HCT116 (cell line): ENCODE measurements around the gene TAF5L. TPM values are rescaled to one million over a fixed set of nuclear protein-coding genes. Genes with fewer than 3 reads are reported as not detected.

Source experiments
- ATAC-seq: fragments of 200-7000 bp; cut with Tn5 transposase; 2 replicates; pipeline ENCODE4 v1.9.1; 2020; ENCODE audit warnings: mild to moderate bottlenecking, moderate library complexity
- BruUV-seq: library from RNA; stranded (reverse); fragments of 400-500 nt; replicated peaks from 2 replicates; lab custom pipeline; 2021; lab: Mats Ljungman, UMichigan
- CTCF ChIA-PET: fragments of 300-600 bp; sonication (Branson Sonifier 250); formaldehyde crosslinking; loops from one replicate; lab custom pipeline; 2021; ENCODE audit warnings: antibody characterized with exemption; lab: Charles Lee
- POLR2A ChIA-PET: fragments of 300-600, 350-600 bp; sonication (Branson Sonifier 250); formaldehyde crosslinking; loops from one replicate; lab custom pipeline; 2021; ENCODE audit warnings: antibody characterized with exemption; lab: Charles Lee
- RAD21 ChIA-PET, 2 experiments: fragments of 300-600 bp; sonication (Branson Sonifier 250); formaldehyde crosslinking; loops; one replicate each; lab custom pipeline; 2023; ENCODE audit warnings: low total read pairs in 2 of 2; ENCODE audit not compliant: uncharacterized antibody in 2 of 2, unreplicated experiment in 2 of 2, low non-redundant PET in 1 of 2; lab: Charles Lee
- DNase-seq: peaks from one replicate; pipeline ENCODE4 v3.0.0-alpha.2; 2010; ENCODE audit warnings: low read depth, low spot score
- H2AFZ ChIP-seq: fragments of 200-600 bp; shearing (Covaris generic), sonication (generic); 2 replicates; pipeline ENCODE4 v1.6.1; 2017; ENCODE audit warnings: low read depth, mixed run types, mixed read lengths, antibody characterized with exemption, low read length; ENCODE audit not compliant: poor library complexity, severe bottlenecking
- H3K27ac ChIP-seq: 2 replicates; pipeline ENCODE4 v1.5.1; 2012; ENCODE audit warnings: low read depth, low read length
- H3K27me3 ChIP-seq: fragments of 200-600 bp; sonication (generic); 2 replicates; pipeline ENCODE4 v1.6.1; 2016; ENCODE audit warnings: mixed run types, low read length, mixed read lengths; ENCODE audit not compliant: insufficient read depth
- H3K36me3 ChIP-seq, 2 experiments: fragments of 200-500 bp in 1 of 2; fragments of 200-600 bp in 1 of 2; sonication (Bioruptor generic) in 1 of 2; sonication (generic) in 1 of 2; 2 replicates each; pipeline versions ENCODE4 v1.5.1 to v1.6.1; 2014 to 2016; ENCODE audit warnings: low read length in 2 of 2, inconsistent platforms in 1 of 2, mixed read lengths in 1 of 2, mixed run types in 1 of 2; ENCODE audit not compliant: insufficient read depth in 2 of 2, control insufficient read depth in 1 of 2
- H3K4me1 ChIP-seq, 2 experiments: fragments of 200-600 bp in 1 of 2; sonication (generic) in 1 of 2; 2 replicates each; pipeline versions ENCODE4 v1.5.1 to v1.6.1; 2012 to 2017; ENCODE audit warnings: low read length in 2 of 2, inconsistent platforms in 1 of 2, mild to moderate bottlenecking in 1 of 2, mixed read lengths in 1 of 2, mixed run types in 1 of 2, moderate library complexity in 1 of 2; ENCODE audit not compliant: insufficient read depth in 2 of 2, control insufficient read depth in 1 of 2
- H3K4me2 ChIP-seq: fragments of 200-600 bp; sonication (generic); 2 replicates; pipeline ENCODE4 v1.6.1; 2017; ENCODE audit warnings: mixed run types, low read length, mixed read lengths
- H3K4me3 ChIP-seq, 2 experiments: fragments of 200-600 bp in 1 of 2; sonication (generic) in 1 of 2; replicated peaks in 1 of 2; 2 replicates each; pipeline ENCODE4 v1.5.1; 2011 to 2016; ENCODE audit warnings: low read length in 2 of 2, control low read depth in 1 of 2, low read depth in 1 of 2, mild to moderate bottlenecking in 1 of 2, mixed read lengths in 1 of 2, mixed run types in 1 of 2
- H3K79me2 ChIP-seq: fragments of 200-600 bp; sonication (generic); 2 replicates; pipeline ENCODE4 v1.6.1; 2017; ENCODE audit warnings: mild to moderate bottlenecking, mixed run types, low read length, moderate library complexity, mixed read lengths; ENCODE audit not compliant: insufficient read depth
- H3K9ac ChIP-seq: fragments of 200-600 bp; sonication (generic); 2 replicates; pipeline ENCODE4 v1.6.1; 2016; ENCODE audit warnings: low read length, mixed read lengths
- H3K9me2 ChIP-seq: fragments of 200-600 bp; sonication (generic), shearing (Covaris generic); 2 replicates; pipeline ENCODE4 v1.6.1; 2017; ENCODE audit warnings: mixed run types, mild to moderate bottlenecking, moderate library complexity; ENCODE audit not compliant: insufficient read depth
- H3K9me3 ChIP-seq, 2 experiments: fragments of 200-500 bp in 1 of 2; fragments of 200-600 bp in 1 of 2; sonication (Bioruptor generic) in 1 of 2; sonication (generic) in 1 of 2; 2 replicates each; pipeline ENCODE4 v1.6.1; 2014 to 2017; ENCODE audit warnings: low read length in 2 of 2, mixed read lengths in 2 of 2, inconsistent platforms in 1 of 2, low read depth in 1 of 2, mild to moderate bottlenecking in 1 of 2, mixed run types in 1 of 2, moderate library complexity in 1 of 2; ENCODE audit not compliant: control insufficient read depth in 1 of 2, insufficient read depth in 1 of 2
- H4K20me1 ChIP-seq: fragments of 200-600 bp; sonication (generic), shearing (Covaris generic); 2 replicates; pipeline ENCODE4 v1.6.1; 2017; ENCODE audit warnings: mixed run types, mild to moderate bottlenecking, moderate library complexity; ENCODE audit not compliant: insufficient read depth
- ATF3 ChIP-seq: IDR thresholded peaks from 2 replicates; pipeline ENCODE4 v1.6.1; 2012
- CEBPB ChIP-seq: IDR thresholded peaks from 2 replicates; pipeline ENCODE4 v1.6.1; 2012; ENCODE audit warnings: low read depth
- CTCF ChIP-seq, 3 experiments: fragments of 200-600 bp in 1 of 3; sonication (generic) in 1 of 3; IDR thresholded peaks in 2 of 3; conservative IDR thresholded peaks in 1 of 3; 2 replicates each; pipeline ENCODE4 v1.5.1; 2012 to 2017; ENCODE audit warnings: low read depth in 2 of 3, low read length in 2 of 3, antibody characterized with exemption in 1 of 3, borderline replicate concordance in 1 of 3, control low read depth in 1 of 3, mild to moderate bottlenecking in 1 of 3, mixed read lengths in 1 of 3, mixed run types in 1 of 3, moderate library complexity in 1 of 3; ENCODE audit not compliant: insufficient read depth in 1 of 3
- EGR1 ChIP-seq: IDR thresholded peaks from 2 replicates; pipeline ENCODE4 v1.6.1; 2012; ENCODE audit warnings: low read depth
- ELF1 ChIP-seq: IDR thresholded peaks from 2 replicates; pipeline ENCODE4 v1.6.1; 2012; ENCODE audit warnings: low read depth, borderline replicate concordance
- EZH2phosphoT487 ChIP-seq: fragments of 200-600 bp; IDR thresholded peaks from 2 replicates; pipeline ENCODE4 v1.6.1; 2018; ENCODE audit warnings: antibody characterized with exemption, borderline replicate concordance
- MAX ChIP-seq: IDR thresholded peaks from 2 replicates; pipeline ENCODE4 v1.6.1; 2012
- POLR2A ChIP-seq: IDR thresholded peaks from 2 replicates; pipeline ENCODE4 v1.7.0; 2011; ENCODE audit warnings: borderline replicate concordance; ENCODE audit not compliant: insufficient read depth, insufficient read length; ENCODE audit errors: extremely low read depth
- RAD21 ChIP-seq: IDR thresholded peaks from 2 replicates; pipeline ENCODE4 v1.6.1; 2012; ENCODE audit warnings: low read depth, mild to moderate bottlenecking
- SIN3A ChIP-seq: IDR thresholded peaks from 2 replicates; pipeline ENCODE4 v1.6.1; 2012; ENCODE audit warnings: low read depth
- SP1 ChIP-seq: IDR thresholded peaks from 2 replicates; pipeline ENCODE4 v1.6.1; 2012; ENCODE audit warnings: low read depth
- YY1 ChIP-seq: IDR thresholded peaks from 2 replicates; pipeline ENCODE4 v1.6.1; 2011; ENCODE audit warnings: low read length, low read depth, moderate library complexity, mild to moderate bottlenecking; ENCODE audit not compliant: insufficient replicate concordance; ENCODE audit errors: extremely low read depth
- ZFX ChIP-seq: fragments of 450-650 bp; IDR thresholded peaks from 2 replicates; pipeline ENCODE4 v1.6.1; 2017
- intact Hi-C: fragments of 100-400 bp; cut with micrococcal nuclease; formaldehyde crosslinking; loops from 2 replicates; pipeline ENCODE4 v1.10.0; 2022
- total RNA-seq: library from RNA; stranded (reverse); gene quantifications from one replicate; pipeline ENCODE4 v1.2.1, GENCODE V29; 2021; ENCODE audit not compliant: unreplicated experiment

TAF5L gene
- total RNA-seq, 1 experiment from 2014 or later = 22.4 TPM

GRCh38 chr1:229579059-229579673, 46.8 kb downstream of the TAF5L start:
- Histone ChIP-seq H3K79me2 (no peaks in the 10 kb centered on the region), H3K4me3 (no peak overlapping the region), H3K4me1 (no peaks in the 10 kb centered on the region), H3K9me3 (no peaks in the 10 kb centered on the region), H3K4me2 (no peak overlapping the region), H4K20me1 (no peaks in the 10 kb centered on the region), H2AFZ (no peak overlapping the region), H3K9ac (no peak overlapping the region), H3K9me2 (no peaks in the 10 kb centered on the region), H3K36me3 (no peaks in the 10 kb centered on the region), H3K27me3 (no peaks in the 10 kb centered on the region), H3K27ac (no peak overlapping the region)
- DNase-seq = no peak
- no peak for ATAC-seq
- RAD21 ChIA-PET = no interaction called here
- CTCF ChIA-PET = no interaction called here
- TF ChIP-seq MAX (no peak), YY1 (no peak), EGR1 (no peak), ZFX (no peak), ATF3 (no peak), CTCF (IDR thresholded peaks at IDR 0.05 in 2 of 3, conservative IDR thresholded peaks at IDR 0.05 in 1 of 3; ENCODE audit: borderline replicate concordance in 1 of 3, insufficient read depth in 1 of 3, low read depth in 2 of 3, low read length in 2 of 3) (no peak), POLR2A (no peak), ELF1 (no peak), SP1 (no peak), SIN3A (no peak), RAD21 (no peak), CEBPB (no peak), EZH2phosphoT487 (no peak)
- BruUV-seq = no TSS peak
- POLR2A ChIA-PET = no interaction called here
- intact Hi-C loops = no loop called here
